ENCODE data around the gene POLR3K.
"Not testable (repeated sequence)": the region's sequence is repeated elsewhere in the genome, so short reads cannot be mapped to it uniquely, and the experiment has no call there.

POLR3K gene

DNA sequence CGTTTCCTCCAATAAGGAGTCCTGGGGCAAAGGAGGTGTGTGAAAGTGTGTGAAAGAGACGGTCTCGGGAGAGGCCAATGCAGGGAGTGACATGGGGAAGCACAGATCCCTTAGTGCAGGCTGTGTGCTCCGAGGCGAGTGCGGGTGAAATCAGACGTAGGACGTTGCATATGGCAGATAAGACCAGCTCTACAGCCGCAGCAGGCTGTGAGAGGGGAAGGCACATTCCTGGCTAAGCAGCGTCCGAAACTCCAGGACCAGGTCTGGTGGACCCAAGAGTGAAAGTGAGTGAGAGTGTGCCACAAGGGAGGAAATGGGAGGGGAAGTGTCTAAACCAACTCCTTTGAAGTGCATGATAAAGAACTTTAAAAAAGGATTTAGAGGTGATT lies 11.3 kb downstream of the POLR3K start:
- no peak for DNase-seq
- no peaks in the 10 kb centered on the region for H3K27me3 ChIP-seq (replicated peaks; ENCODE audit: control insufficient read depth, insufficient read depth, low read length, poor library complexity, severe bottlenecking)
- H3K36me3 ChIP-seq (ENCODE audit: control insufficient read depth, insufficient read depth, low read length): peaks cover 15% of the 10 kb centered on the region
- H3K27ac ChIP-seq (ENCODE audit: insufficient read depth, low read length, poor library complexity, severe bottlenecking): no peak overlapping the region
- H3K4me3 ChIP-seq (ENCODE audit: insufficient read depth, low read depth, low read length, poor library complexity, severe bottlenecking): no peak overlapping the region
- H3K4me1 ChIP-seq (ENCODE audit: control insufficient read depth, insufficient read depth, low read length, poor library complexity, severe bottlenecking): peaks cover 13% of the 10 kb centered on the region
- no peaks in the 10 kb centered on the region for H3K9me3 ChIP-seq (ENCODE audit: control insufficient read depth, low read length)

DNA sequence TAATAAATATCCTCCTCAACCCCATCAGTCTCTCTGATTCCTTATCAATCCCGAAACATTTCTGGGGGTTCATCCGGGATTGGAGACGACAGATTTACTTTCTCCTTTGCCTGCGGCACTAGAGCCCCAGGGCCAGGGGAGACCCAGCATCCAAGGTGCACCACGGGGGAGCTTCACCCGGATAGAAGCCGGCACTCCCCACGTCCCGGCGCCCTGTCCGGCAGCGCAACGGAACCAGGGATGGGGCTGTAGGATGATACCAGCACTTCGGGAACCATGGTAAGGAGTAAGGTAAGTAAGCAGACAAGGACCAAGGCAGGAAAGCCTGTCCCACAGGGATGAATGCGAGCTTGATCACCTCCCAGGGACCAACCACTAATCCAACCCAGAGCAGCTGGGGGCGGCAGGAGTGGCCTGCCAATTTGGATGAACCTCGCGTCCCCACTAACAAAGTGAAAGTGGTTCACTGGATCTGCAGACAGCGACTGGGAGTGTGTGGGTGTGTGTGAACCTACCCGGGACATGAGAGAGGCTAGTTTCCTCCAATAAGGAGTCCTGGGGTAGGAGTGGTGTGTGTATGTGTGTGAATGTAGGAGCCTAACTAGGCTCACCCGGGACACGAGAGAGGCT lies 11.9 kb downstream of the POLR3K start:
- Histone ChIP-seq H3K27me3 (replicated peaks; ENCODE audit: control insufficient read depth, insufficient read depth, low read length, poor library complexity, severe bottlenecking) (no peaks in the 10 kb centered on the region), H3K27ac (ENCODE audit: insufficient read depth, low read length, poor library complexity, severe bottlenecking) (no peak overlapping the region), H3K9me3 (ENCODE audit: control insufficient read depth, low read length) (no peaks in the 10 kb centered on the region), H3K36me3 (ENCODE audit: control insufficient read depth, insufficient read depth, low read length) (peaks cover 15% of the 10 kb centered on the region), H3K4me3 (ENCODE audit: insufficient read depth, low read depth, low read length, poor library complexity, severe bottlenecking) (no peak overlapping the region), H3K4me1 (ENCODE audit: control insufficient read depth, insufficient read depth, low read length, poor library complexity, severe bottlenecking) (peaks cover 13% of the 10 kb centered on the region)
- no peak for DNase-seq

DNA sequence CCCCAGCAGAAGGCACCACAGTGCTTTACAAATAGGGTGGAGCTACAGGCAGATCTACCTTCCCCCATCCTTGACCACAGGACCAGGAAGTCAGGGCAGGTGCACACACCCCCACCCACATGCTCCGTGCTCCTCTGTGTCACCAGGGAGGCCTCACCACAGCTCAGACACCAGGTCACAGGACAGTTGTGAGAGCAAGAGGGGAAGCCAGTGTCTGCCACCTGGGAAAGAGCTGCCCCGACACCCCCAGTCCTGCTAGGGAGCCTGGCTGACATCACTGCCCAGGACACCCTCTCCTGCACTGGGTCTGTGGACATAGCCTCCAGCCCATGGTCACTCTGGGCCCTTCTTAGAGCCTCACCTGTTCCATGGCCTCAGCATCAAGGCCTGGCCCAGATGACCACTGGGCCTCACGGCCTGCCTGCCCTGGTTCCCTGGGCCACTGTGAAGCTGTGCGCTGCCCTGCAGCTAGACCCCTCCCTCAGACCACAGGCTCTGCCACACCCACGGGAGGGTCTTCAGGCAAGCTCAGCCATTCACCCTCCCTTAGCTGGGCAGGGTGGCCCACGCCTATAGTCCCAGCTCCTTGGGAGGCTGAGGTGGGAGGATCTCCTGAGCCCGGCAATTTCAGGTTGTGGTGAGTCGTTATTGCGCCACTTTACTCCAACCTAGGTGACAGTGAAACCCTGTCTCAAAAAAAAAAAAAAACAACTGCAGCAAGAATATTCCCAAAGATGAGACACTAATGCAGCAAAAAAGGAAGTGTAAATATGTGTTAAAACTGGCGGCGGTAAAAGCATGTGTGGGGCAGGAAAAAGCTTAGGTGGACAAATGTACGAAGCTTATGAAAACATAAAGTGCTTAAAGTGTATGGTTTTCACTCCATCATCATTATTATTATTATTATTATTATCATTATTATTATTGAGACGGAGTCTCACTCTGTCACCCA lies 14.2 kb downstream of the POLR3K start:
- Histone ChIP-seq H3K4me1 (ENCODE audit: control insufficient read depth, insufficient read depth, low read length, poor library complexity, severe bottlenecking) (peaks cover 13% of the 10 kb centered on the region), H3K27me3 (replicated peaks; ENCODE audit: control insufficient read depth, insufficient read depth, low read length, poor library complexity, severe bottlenecking) (no peaks in the 10 kb centered on the region), H3K36me3 (ENCODE audit: control insufficient read depth, insufficient read depth, low read length) (peaks cover 4% of the 10 kb centered on the region), H3K9me3 (ENCODE audit: control insufficient read depth, low read length) (no peaks in the 10 kb centered on the region), H3K4me3 (ENCODE audit: insufficient read depth, low read depth, low read length, poor library complexity, severe bottlenecking) (no peak overlapping the region), H3K27ac (ENCODE audit: insufficient read depth, low read length, poor library complexity, severe bottlenecking) (peak overlapping the region; percentile 16)
- DNase-seq: peak; percentile 29 to 58 (median 51)

DNA sequence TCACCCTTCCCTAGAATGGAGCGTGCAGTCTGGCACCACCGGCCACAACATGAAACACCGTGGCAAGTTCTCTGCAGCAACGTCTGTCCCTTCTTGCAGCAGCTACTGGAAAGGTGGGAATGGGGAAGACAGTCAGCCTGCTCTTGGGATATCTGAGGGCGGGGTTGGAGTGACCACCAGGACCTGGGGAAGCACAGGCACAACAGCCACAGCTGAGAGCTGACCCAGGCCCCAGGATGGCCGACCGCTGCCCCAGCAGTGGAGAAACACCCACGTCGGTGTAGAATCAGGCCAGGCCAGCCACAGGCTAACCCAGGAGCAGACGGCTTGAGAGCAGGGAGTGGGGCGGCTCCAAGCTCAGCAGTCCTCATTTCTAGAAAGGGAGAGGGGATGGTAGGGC lies 15.2 kb downstream of the POLR3K start:
- not testable (repeated sequence) for H3K36me3 ChIP-seq (ENCODE audit: control insufficient read depth, insufficient read depth, low read length); DNase-seq; H3K9me3 ChIP-seq (ENCODE audit: control insufficient read depth, low read length); H3K27ac ChIP-seq (ENCODE audit: insufficient read depth, low read length, poor library complexity, severe bottlenecking); H3K27me3 ChIP-seq (replicated peaks; ENCODE audit: control insufficient read depth, insufficient read depth, low read length, poor library complexity, severe bottlenecking); H3K4me3 ChIP-seq (ENCODE audit: insufficient read depth, low read depth, low read length, poor library complexity, severe bottlenecking)
- H3K4me1 ChIP-seq (ENCODE audit: control insufficient read depth, insufficient read depth, low read length, poor library complexity, severe bottlenecking): peaks cover 13% of the 10 kb centered on the region

DNA sequence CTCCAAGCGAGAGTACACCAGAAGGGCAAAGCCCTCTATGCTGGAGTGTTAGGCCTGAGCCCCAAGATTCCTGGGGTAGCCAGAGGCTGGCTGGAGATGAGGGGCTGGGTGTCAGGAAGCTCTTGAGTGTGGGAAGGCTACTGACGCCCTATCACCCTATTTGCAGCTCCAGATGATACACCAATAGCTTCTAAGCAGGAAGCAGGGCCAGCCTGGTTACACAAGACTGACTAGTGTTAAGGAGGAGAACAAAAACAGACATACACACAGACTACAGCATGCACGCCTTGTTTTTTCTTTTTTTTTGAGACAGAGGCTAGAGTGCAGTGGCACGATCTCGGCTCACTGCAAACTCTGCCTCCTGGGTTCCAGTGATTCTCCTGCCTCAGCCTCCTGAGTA lies 15.9 kb downstream of the POLR3K start:
- DNase-seq: no peak
- peaks cover 13% of the 10 kb centered on the region for H3K4me1 ChIP-seq (ENCODE audit: control insufficient read depth, insufficient read depth, low read length, poor library complexity, severe bottlenecking)
- no peak overlapping the region for H3K4me3 ChIP-seq (ENCODE audit: insufficient read depth, low read depth, low read length, poor library complexity, severe bottlenecking)
- no peak overlapping the region for H3K27ac ChIP-seq (ENCODE audit: insufficient read depth, low read length, poor library complexity, severe bottlenecking)
- no peaks in the 10 kb centered on the region for H3K27me3 ChIP-seq (replicated peaks; ENCODE audit: control insufficient read depth, insufficient read depth, low read length, poor library complexity, severe bottlenecking)
- H3K9me3 ChIP-seq (ENCODE audit: control insufficient read depth, low read length): no peaks in the 10 kb centered on the region
- H3K36me3 ChIP-seq (ENCODE audit: control insufficient read depth, insufficient read depth, low read length): peaks cover 4% of the 10 kb centered on the region

DNA sequence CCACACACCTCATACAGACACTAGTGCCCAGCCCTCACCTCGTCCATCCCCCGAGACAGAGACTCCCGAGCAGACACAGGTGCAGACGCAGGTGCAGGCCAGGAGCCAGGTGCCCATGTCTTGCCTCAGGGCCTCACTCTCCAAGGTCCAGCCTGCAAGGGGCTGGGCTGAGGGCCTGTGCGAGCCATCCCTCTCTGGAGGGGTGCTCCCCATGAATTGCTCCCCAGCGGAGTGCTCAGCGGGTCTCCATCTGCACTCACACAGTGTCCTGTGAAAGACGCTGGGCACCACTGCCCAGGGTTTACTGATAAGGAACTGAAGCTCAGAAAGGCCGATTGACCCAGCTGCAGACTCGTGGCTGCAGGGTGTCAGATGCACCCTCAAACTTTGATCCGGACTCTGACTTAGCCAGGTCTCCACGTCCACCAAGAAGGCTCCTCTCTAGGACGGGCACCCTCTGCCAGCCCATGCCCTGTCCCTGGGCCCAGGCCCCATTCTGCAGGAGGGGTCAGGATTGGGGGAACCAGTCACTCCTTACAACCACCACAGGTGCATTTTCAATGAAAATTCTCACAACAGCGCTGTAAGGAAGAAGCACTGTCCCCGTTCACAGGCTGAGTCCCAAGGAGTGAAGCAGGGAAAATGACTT lies 16.9 kb downstream of the POLR3K start:
- no peaks in the 10 kb centered on the region for H3K27me3 ChIP-seq (replicated peaks; ENCODE audit: control insufficient read depth, insufficient read depth, low read length, poor library complexity, severe bottlenecking)
- no peak for DNase-seq
- no peak overlapping the region for H3K27ac ChIP-seq (ENCODE audit: insufficient read depth, low read length, poor library complexity, severe bottlenecking)
- H3K36me3 ChIP-seq (ENCODE audit: control insufficient read depth, insufficient read depth, low read length): peaks cover 4% of the 10 kb centered on the region
- H3K9me3 ChIP-seq (ENCODE audit: control insufficient read depth, low read length): no peaks in the 10 kb centered on the region
- H3K4me1 ChIP-seq (ENCODE audit: control insufficient read depth, insufficient read depth, low read length, poor library complexity, severe bottlenecking): peaks cover 13% of the 10 kb centered on the region
- H3K4me3 ChIP-seq (ENCODE audit: insufficient read depth, low read depth, low read length, poor library complexity, severe bottlenecking): no peak overlapping the region

DNA sequence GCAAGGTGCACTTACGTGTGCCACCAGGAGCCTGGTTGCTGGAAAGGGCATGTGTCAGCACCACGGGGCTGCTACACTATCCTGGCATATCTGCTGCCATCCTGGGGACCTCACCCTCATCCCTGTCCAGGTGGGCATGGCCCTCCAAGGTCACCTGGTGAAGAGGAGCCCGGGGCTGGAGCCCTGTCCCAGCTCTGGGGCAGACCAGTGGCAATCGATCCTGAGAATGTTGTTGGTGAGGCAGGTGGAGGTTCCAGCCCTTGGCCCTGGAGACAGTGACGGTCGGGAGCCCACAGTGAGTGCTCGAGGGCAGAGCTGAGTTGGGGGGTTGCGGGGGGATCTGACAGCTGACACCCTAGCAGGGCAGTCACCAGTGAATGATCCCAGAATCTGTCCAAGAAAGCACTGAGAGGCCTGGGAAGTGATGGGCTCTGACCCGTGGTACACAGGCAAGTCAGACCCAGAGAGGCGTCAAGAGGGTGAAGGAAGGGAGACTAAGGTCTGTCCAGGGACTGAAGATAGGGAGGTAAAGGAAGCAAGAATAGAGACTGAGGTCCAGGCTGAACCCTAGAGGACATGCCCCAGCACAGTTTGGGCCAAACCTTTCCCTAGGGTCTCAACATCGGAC lies 17.6 kb downstream of the POLR3K start:
- Histone ChIP-seq H3K27ac (ENCODE audit: insufficient read depth, low read length, poor library complexity, severe bottlenecking) (no peak overlapping the region), H3K27me3 (replicated peaks; ENCODE audit: control insufficient read depth, insufficient read depth, low read length, poor library complexity, severe bottlenecking) (no peaks in the 10 kb centered on the region), H3K9me3 (ENCODE audit: control insufficient read depth, low read length) (no peaks in the 10 kb centered on the region), H3K4me1 (ENCODE audit: control insufficient read depth, insufficient read depth, low read length, poor library complexity, severe bottlenecking) (peaks cover 13% of the 10 kb centered on the region), H3K36me3 (ENCODE audit: control insufficient read depth, insufficient read depth, low read length) (peaks cover 4% of the 10 kb centered on the region), H3K4me3 (ENCODE audit: insufficient read depth, low read depth, low read length, poor library complexity, severe bottlenecking) (no peak overlapping the region)
- DNase-seq: no peak

DNA sequence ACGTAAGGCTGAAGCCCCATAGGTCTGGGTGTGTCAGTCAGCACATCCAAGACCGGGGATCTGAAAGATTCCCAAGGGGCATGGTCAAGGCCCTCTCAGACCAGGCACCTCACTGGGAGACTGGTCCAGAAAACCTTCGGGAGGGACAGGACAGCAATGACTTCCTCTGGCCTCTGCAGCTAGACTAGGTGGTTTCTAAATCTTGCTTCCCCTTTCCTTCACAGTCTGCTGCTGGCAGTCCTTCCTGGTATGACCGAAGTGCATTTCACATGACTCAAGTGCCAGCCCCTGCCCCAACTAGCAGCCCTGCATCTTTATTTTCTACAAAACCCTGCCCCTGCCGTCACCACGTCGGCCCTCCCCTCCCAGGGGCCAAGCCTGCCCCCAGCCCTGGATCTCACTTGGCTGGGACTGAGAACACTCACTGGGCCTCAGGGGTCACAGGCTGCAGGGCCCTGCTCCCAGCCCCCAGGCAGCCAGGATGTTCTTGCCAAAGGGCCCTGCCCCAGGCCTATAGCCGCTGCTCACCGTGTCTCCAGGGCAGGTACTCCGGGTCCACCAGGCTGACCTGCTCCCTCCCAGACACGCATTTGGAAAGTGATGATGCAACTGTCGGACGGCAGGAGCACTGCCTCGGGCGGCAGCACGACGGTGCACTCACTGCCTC lies 18.3 kb downstream of the POLR3K start:
- peaks cover 13% of the 10 kb centered on the region for H3K4me1 ChIP-seq (ENCODE audit: control insufficient read depth, insufficient read depth, low read length, poor library complexity, severe bottlenecking)
- DNase-seq: no peak

DNA sequence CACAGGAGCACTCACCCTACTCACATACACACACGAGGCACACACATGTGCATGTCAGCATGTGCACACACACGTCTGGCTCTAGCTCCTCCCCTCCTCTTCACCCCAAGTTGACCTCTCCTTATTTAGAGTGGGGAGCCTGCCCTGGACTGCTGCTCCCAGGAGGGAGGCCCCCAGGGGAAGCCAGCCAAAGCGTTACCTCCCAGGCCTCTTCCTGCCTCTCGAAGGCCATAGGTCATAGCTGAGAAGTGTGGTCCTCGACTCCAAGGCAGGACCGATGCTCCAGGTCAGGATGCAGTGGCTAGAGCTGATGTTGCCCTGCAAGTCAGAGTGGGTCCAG lies 18.8 kb downstream of the POLR3K start:
- H3K9me3 ChIP-seq (ENCODE audit: control insufficient read depth, low read length): no peaks in the 10 kb centered on the region
- no peaks in the 10 kb centered on the region for H3K27me3 ChIP-seq (replicated peaks; ENCODE audit: control insufficient read depth, insufficient read depth, low read length, poor library complexity, severe bottlenecking)
- H3K4me1 ChIP-seq (ENCODE audit: control insufficient read depth, insufficient read depth, low read length, poor library complexity, severe bottlenecking): peaks cover 13% of the 10 kb centered on the region
- no peak overlapping the region for H3K4me3 ChIP-seq (ENCODE audit: insufficient read depth, low read depth, low read length, poor library complexity, severe bottlenecking)
- no peak overlapping the region for H3K27ac ChIP-seq (ENCODE audit: insufficient read depth, low read length, poor library complexity, severe bottlenecking)
- H3K36me3 ChIP-seq (ENCODE audit: control insufficient read depth, insufficient read depth, low read length): peaks cover 4% of the 10 kb centered on the region
- no peak for DNase-seq

More for the DNA sequence above, 18.3 kb downstream of the POLR3K start:
- Histone ChIP-seq H3K36me3 (ENCODE audit: control insufficient read depth, insufficient read depth, low read length) (peaks cover 4% of the 10 kb centered on the region), H3K27ac (ENCODE audit: insufficient read depth, low read length, poor library complexity, severe bottlenecking) (no peak overlapping the region), H3K9me3 (ENCODE audit: control insufficient read depth, low read length) (no peaks in the 10 kb centered on the region), H3K4me3 (ENCODE audit: insufficient read depth, low read depth, low read length, poor library complexity, severe bottlenecking) (no peak overlapping the region), H3K27me3 (replicated peaks; ENCODE audit: control insufficient read depth, insufficient read depth, low read length, poor library complexity, severe bottlenecking) (no peaks in the 10 kb centered on the region)
